Putamen (tissue), 1 donor: ENCODE data around the gene SKP1.
"Not testable (repeated sequence)": the region's sequence is repeated elsewhere in the genome, so short reads cannot be mapped to it uniquely, and the experiment has no call there.

Experiments used
- DNase-seq: peaks from one replicate; pipeline ENCODE4 v3.0.0-alpha.2; 2016; ENCODE audit warnings: low spot score

The SKP1 gene

DNA sequence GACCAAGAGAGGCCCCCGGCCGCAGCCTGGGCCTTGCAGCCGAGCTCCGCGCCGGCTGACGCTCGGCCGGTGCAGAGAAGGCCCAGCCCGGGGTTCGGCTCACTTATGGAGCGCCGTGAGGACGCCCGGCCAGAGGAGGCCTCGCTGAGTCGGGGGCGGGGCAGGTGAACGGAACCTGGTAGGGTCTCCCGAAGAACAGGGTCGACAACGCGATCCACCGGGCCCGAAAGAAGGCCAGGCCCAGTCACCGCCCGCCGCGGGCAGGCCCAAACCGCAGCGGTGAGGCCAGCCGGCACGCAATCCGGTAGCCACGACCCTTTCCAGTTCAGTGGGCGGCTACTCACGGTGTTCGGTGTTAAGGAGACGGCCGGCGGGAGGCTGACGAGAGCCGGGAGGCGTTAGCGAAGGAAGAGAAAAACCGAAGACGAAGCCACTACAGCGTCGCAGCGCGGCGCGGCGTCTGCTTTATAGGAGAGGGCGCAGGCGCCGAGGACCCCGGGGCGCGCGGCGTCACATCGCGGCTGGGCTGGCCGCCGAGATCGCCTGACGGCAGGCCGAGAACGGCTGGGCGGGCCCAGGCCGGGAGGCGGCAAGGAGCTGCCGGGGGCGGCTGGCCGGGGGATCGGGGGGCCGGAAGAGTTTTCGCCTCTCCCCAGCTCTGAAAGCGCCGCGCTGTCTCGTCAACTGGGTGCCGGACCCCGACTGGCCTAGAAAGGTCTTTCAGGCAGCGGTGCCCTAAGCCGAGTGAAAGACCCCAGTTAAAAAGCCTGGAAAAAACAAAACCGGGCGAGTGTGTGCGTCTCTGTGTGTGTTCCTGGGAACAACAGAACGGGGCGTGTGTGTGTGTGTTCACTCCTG, at the start of gene SKP1:
Gene SKP1, minus strand, starts transcription at position 440 of the 858 bp plus-strand sequence. CDS start 2,928 bp downstream, outside the sequence.
- DNase-seq, result peak; percentile 82

DNA sequence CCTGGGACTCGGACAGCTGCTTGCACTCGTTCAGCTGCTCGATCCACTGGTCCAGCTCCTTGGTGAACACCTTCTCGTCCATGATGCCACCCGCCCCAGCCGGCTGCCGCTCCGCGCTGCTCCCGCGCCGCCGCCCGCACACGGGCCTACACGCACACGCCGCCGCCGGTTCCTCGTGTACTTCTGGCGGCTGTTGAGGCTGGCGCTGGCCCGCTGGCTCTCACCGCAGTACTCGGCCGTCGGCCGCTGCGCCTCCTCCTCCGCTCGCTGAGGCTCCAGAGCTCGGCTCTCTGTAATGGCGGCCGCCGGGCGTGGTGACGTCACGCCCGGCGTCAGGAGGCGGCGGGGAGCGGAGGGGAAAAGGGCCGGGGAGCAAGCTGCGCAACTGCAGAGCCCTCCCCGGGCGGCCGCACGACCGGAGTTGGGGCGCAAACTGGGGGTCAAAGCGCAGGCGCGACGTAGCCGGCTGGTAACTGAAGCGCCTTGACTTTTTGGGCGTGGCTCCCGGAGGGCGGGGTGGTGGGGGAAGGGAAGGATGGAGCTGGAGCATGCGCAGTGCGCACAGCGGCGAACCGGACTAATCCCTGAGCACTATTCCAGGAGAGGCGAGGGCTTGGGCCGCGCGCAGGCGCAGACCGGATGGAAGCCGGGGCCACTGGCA, 49.2 kb upstream of the SKP1 start, which contains the start of gene PPP2CA:
Gene PPP2CA, minus strand, starts transcription at position 294 of the 661 bp plus-strand sequence. Its CDS starts 212 bp downstream, at position 82.
- DNase-seq, result peak; percentile 99

DNA sequence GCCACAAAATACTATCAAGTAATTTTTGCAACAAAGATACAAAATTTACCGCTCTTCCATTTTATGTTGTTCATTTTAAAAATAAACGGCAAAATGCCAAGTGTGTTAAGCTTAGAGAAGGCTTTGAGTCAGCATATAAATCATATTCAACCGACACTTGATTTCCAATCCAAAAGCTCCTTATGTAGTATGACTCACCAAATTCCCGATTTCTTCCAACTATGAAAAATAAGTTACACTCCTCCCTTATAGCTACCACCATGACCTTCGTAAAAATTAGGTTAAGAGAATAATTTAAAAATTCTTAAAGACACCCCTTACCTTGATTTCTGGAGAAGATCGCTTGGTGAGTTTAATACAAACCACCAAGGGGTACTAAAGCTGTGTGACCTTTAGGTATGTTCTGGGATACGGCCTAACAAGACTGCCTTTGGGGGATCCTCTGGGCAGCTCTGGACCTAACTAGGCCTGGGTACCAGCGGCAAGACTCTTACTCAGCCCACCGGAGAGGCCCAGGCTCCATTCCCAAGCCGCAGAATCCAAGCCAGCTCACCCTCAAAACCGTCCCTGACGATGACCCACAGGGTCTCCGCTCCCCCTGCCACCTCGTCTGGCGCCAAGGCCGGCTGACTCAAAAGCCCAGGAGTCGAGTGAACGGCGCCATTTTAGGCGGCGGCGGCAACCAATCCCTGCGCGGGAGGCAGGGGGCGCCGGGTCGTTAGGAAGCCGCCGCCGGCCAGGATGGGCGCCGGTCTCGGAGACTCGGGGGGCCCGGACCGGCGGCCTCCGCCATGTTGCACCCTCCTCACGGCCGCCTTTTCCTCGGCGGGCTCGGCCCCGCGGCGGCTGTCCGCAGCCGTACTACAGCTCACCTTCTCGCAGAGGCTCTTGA, 48.4 kb upstream of the SKP1 start:
- peak; percentile 48 for DNase-seq

DNA sequence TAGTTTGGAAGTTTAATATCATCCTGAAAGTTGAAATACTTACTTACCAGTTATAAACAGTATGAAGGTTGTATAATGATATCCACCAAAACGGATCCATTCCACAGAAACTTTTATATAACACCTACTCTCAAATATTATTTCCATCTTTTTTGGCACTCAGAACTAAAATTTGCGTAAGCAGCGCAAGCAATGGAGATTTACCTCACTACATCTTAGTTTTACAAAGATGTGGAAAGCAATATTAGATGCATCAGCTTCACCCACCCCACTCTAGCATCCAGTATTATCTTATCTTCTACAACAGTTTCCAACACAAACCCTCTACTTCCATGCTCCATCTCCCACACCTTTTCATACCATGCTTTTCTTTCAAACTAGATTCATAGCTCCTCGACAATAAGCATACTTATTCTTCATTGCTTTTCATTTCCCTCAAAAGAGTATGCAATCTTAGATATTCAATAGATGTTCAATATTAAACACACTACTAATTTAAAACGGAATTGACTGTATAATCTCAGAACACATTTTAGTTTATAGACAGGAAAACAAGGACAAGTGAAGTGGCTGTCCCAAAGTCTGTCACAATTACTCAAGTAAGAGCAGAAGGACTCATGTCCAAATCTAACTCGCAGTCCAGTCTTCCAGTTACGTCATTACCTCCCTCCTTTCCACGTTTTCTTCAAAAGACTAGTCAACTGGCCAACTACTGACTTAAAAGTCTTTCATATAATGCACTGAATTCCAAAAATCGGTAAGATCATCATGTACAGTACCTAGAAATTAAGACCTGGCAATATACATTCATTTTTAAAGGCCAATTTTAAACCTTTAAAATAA, 46.9 kb upstream of the SKP1 start:
- no peak for DNase-seq

DNA sequence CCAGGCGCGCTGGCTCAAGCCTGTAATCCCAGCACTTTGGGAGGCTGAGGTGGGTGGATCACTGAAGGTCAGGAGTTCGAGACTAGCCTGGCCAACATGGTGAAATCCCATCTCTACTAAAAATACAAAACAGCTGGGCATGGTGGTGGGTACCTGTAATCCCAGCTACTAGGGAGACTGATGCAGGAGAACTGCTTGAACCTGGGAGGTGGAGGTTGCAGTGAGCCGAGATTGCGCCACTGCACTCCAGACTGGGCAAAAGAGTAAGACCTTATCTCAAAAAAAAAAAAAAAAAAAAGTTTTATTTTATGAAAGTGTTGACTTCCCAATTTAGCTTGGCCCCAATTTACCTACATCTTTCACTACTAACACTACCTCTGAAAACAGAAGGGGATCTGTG, 44.9 kb upstream of the SKP1 start:
- not testable (repeated sequence) for DNase-seq

DNA sequence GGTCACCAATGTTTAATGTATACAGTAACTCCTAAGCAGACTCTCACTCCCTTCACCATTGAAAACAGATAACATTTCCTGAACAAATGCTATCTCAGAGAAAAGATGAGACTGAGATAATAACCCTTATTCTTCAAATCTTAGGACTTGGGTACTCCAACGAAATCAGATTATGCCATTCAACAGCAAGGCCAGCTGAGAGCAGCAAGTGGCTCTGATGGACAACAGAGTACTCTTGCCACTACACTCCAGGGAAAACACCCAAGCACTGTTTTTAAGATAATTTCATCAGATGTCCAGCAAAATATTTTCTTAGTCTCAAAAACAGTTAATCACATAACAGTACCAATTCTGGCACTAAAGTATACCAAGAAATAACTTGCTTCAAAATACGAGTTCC, 39.0 kb upstream of the SKP1 start:
- DNase-seq, result no peak

DNA sequence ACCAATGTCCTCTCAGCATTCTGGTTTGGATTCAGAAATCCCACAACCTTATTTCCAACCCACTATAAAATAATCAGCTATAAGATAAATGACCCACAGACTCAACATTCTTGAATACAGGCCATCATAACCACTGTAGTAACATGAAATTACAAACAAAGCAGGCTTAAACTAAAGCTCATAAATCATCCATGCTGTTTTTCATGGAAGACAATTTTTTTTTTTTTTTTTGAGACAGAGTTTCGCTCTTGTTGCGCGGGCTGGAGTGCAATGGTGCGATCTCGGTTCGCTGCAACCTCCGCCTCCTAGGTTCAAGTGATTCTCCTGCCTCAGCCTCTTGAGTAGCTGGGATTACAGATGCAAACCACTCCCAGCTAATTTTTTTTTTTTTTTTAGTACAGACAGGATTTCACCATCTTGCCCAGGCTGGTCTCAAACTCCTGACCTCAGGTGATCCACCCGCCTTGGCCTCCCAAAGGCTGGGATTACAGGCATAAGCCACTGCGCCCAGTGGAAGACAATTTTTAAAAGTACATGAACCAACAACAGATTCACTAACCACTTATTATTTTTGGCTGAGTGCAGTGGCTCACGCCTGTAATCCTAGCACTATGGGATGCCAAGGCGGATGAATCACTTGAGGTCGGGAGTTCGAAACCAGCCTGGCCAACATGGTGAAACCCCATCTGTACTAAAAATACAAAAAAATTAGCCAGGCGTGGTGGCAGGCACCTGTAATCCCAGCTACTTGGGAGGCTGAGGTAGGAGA, 34.7 kb upstream of the SKP1 start:
- DNase-seq, result not testable (repeated sequence)

DNA sequence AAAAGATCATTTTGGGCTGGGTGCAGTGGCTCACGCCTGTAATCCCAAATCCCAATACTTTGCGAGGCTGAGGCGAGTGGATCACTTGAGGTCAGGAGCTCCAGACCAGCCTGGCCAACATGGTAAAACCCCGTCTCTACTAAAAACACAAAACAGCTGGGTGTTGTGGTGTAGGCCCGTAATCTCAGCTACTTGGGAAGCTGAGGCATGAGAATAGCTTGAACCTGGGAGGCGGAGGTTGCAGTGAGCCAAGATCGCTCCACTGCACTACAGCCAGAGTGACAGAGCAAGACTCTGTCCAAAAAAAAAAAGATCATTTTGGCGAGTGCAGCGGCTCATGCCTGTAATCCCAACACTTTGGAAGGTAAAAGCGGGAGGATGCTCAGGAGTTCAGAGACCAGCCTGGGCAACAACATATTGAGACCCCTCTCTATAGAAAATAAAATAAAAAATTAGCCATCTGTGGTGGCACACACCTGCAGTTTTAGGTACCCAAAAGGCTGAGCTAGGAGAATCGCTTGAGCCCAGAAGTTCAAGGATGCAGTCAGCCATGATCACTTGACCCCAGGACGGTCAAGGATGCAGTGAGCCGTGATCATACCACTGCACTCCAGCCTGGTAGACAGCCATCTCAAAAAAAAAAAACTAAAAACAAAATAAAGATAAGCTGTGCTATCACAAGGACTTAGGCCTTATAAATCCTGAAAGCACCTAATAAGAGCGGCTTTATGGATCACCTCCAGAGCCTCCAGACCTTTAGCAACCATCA, 32.9 kb upstream of the SKP1 start:
- DNase-seq, result no peak

DNA sequence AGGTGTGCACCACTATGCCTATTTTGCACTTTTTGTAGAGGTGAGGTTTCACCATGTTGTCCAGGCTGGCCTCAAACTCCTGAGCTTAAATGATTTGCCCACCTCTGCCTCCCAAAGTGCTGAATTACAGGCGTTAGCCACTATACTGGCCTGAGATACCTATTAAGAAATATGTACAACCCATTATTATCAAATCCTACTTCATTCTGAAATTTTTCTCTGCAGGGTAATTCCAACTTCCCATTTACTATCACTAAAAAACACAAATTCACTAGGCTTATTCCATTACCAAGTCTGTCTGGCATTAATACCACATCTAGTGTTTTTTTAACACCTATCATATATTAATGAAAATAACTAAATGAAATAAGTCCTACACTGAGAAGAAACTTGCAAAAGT, 30.9 kb upstream of the SKP1 start:
- no peak for DNase-seq

DNA sequence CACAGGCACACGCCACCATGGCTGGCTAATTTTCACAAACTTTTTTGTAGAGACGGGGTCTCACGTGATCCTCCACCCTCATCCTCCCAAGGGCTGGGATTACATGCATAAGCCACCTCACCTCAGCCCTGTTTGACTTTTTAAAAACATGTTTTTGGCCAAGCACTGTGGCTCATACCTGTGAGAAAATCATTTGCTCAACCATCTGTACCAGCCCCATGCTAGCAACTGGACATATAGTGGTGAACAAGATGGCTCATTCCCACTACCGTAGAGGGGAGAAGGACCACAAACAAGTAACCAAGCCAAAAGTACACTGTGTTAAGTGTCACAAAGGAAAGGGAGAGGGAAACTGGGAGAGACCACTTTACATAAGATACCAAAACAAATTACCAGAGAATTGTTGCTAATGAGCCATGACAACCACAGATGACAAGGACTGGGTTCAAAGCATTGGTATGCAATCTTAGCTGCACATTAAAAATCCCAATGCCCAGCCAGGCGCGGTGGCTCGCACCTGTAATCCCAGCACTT, 29.9 kb upstream of the SKP1 start:
- no peak for DNase-seq

DNA sequence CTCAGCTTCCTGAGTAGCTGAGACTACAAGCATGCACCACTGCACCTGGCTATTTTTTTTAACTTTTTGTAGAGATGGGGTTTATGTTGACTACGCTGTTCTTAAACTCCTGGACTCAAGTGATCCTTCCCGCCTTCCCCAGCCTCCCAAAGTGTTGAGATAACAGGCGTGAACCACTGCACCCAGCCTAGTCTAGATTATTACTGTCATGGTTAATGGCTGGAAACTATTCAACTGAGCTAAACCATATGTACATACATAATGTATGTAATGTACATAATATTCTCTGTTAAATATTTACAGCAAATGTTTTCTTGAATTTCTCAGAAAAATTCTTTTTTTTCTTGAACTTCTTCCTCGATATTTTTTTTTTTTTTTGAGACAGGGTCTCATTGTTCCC, 27.8 kb upstream of the SKP1 start:
- DNase-seq, result no peak

DNA sequence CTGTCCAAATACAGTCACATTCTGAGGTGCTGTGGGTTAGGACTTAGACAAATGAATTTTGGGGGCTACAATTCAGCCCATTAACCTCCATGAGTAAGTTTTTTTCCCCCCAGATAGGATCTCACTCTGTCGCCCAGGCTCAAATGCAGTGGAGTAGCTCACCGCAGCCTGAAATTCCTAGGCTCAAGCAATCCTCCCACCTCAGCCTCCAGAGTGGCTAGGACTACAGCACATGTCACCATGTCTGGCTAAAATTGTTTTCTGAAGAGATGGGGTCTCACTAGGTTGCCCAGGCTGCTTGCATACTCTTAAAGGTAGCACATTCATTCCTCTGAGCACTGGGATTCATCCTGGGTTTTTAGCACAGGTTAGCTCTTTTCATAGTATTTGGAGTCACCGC, 26.9 kb upstream of the SKP1 start:
- DNase-seq, result no peak

DNA sequence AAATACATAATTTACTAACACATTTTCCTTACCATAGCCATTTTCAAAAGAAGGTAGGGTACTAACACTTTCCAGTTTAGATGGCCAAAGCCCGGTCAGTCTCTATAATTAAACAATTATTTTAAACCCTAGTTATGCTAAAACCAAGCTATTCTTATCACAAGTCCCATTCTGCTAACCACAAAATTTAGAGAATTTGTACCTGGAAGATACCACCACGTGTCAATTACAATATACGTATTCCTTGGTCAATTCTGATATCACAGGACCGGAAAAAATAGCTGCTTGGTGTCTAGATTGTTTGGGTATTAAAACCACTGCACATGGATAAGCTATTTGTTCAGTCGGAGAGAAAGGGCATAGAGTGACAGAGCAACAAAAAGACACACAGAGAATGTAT, 18.9 kb upstream of the SKP1 start:
- no peak for DNase-seq

DNA sequence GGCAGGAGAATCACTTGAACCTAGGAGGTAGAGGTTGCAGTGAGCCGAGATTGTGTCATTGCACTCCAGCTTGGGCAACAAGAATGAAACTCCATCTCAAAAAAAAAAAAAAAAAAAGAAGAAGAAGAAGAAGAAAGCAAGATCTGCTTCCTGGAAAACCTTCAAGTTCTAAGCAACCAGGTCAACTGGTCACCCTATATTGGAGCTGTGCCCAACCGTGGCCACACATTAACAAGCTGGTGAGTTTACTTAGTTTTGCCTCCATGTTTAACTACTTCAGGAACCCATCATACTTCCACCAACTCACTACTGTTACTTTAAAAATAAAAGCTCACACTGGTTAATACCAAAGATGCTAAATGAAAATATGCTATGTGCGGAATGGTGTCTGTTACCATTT, 12.3 kb upstream of the SKP1 start:
- no peak for DNase-seq

DNA sequence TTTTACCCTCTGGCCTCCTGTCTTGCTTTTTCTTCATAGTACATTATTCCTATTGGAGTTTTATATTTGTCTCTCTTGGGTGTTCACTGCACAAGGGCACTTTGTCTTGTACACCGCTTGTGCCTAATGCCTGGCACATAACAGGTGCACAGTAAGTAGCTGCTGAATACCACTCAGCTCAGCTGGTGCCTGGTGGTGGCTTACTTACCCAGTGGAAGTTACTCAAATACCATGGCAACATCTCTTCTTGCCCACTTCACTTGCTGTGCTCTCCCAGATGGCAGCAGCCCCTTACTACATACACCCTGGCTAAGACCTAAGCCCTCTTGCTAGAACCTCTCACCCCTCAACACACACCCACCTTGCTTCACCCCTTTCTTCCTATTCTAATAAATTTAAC, 11.3 kb upstream of the SKP1 start:
- no peak for DNase-seq

DNA sequence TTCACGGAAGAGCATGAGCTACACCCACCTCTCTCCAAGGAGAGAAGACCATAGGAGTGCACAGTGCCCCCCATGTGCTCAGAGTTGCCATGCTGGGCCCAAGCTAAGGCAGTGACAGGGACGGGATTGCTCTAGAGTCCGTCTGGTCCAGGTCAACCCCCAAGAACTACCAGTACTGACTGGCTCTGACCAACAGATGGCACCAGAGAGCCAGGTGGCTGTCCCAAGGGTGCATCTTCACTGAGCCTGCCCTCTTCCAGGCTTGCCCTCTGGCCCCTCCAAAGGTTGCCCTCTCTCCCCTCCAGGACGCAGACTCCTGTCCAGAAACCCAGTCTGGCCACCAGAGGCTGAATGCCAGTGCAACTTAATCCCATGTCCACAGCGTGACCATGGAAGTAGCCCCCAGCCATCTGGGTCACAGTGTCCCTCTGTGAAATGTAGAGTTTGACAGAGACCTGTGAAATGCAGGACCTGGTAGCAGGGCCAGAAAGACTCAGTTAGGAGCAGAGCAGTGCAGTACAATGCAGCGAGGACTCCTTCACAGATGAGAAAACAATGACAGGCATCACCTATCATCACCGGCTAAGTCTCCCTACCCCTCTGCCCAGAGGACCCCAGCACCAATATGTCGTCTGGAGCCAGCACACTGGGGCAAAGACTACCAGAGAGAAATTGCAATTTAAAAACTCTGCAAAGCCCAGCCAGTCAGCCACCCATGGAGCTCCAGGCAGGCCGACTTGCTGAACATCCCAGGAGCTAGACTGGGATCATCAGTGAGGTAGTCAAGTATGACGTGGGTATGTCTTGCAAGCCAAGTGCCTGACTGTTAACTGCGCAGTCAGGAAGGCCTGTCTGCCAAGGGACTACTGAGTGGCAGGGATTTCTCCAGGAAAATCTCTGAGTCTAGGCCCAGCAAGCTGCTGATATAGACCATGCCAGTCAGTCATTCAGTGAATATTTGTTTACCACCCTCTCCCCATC, 7.7 kb upstream of the SKP1 start:
- no peak for DNase-seq

DNA sequence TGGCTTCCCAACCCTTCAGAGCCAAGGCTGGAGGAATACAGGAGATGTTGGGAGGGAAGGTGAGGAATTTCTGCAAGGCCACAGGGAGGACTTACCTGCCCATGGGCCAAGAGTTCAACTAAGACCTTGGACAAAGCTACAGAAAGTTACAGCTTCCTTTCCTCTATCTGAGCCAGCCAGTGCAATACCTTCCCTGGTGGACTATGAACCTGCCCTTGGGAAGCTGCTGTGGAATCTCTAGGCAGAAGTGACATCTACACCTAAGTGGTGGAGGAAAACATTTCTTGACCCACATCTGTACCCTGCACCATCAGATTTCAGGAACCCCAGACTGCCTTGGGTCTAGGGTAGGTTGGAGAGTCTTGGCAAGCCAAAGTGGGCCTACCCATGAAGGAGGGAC, 6.7 kb upstream of the SKP1 start:
- DNase-seq, result no peak

DNA sequence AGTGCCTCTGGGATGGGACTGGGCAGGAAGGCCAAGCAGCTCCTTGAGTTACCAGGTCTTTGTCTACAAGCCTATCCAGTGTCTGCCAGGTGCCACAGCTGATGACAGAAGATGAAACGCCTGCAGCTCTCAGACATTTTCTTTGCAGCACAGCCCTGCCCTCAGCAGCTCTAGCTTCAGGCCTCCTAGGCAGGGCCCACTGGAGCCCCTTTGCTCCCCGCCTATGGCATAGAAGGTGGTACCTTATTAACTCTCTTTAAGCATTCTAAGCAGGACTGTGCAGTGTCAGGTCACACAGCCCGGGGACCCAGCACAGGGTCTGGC, 1.3 kb upstream of the SKP1 start:
- DNase-seq, result no peak
